OCI-LY3 (cell line): Measurements from ENCODE around the gene ELP4.

Source experiments
- CTCF ChIP-seq: fragments of 200-600, 300-600 bp; sonication (generic); IDR thresholded peaks from 2 replicates; pipeline ENCODE4 v1.5.1; 2014; ENCODE audit warnings: antibody characterized with exemption, low read length, low read depth
- EZH2phosphoT487 ChIP-seq: fragments of 200-600 bp; shearing (Covaris generic); IDR thresholded peaks from 2 replicates; pipeline ENCODE4 v1.6.1; 2018; ENCODE audit warnings: antibody characterized with exemption, mixed run types, low read depth

- TF ChIP-seq CTCF, result no peak
- TF ChIP-seq EZH2phosphoT487, result no peak
These were observed 238.0 kb downstream of the ELP4 start for GRCh38 chr11:31747581-31747980.
